Heart left ventricle (tissue), 16 donors: Measurements from ENCODE around the gene MANEAL. TPM values are rescaled to one million over a fixed set of nuclear protein-coding genes. Genes with fewer than 3 reads are reported as not detected.
A peak's percentile ranks its signal among the peaks of the same experiment; 100 is the strongest.

ENCODE experiments used
- ATAC-seq, 4 donors: fragments of 200-7000 bp; cut with Tn5 transposase; one replicate each; pipeline ENCODE4 v1.9.1; 2020 to 2022; ENCODE audit warnings: moderate library complexity in 4 of 4, mild to moderate bottlenecking in 3 of 4, moderate number of reproducible peaks in 1 of 4
- DNase-seq, 5 donors: peaks; one replicate each; pipeline ENCODE4 v3.0.0-alpha.2; 2020
- H3K27ac ChIP-seq, 12 donors: fragments of 200-600 bp; sonication (generic) in 4 of 12; one replicate each; pipeline versions ENCODE4 v1.5.0 to v1.8.0; 2016 to 2022; ENCODE audit warnings: mild to moderate bottlenecking in 2 of 12
- H3K27me3 ChIP-seq, 9 donors: fragments of 200-600 bp; sonication (generic) in 2 of 9; one replicate each; pipeline versions ENCODE4 v1.5.1 to v1.8.0; 2016 to 2022; ENCODE audit warnings: mild to moderate bottlenecking in 3 of 9
- H3K36me3 ChIP-seq, 9 donors: fragments of 200-600 bp; sonication (generic) in 2 of 9; one replicate each; pipeline versions ENCODE4 v1.5.0 to v1.8.0; 2018 to 2022; ENCODE audit warnings: mild to moderate bottlenecking in 2 of 9
- H3K4me1 ChIP-seq, 12 donors: fragments of 200-600 bp; sonication (generic) in 4 of 12; one replicate each; pipeline versions ENCODE4 v1.5.0 to v1.8.0; 2016 to 2022; ENCODE audit warnings: mild to moderate bottlenecking in 3 of 12
- H3K4me3 ChIP-seq, 12 donors: fragments of 200-600 bp; sonication (generic) in 4 of 12; one replicate each; pipeline versions ENCODE4 v1.5.0 to v1.8.0; 2017 to 2022; ENCODE audit warnings: mild to moderate bottlenecking in 9 of 12, moderate library complexity in 4 of 12
- H3K9me3 ChIP-seq, 12 donors: fragments of 200-600 bp; sonication (generic) in 4 of 12; one replicate each; pipeline versions ENCODE4 v1.5.0 to v1.8.0; 2016 to 2022; ENCODE audit warnings: mild to moderate bottlenecking in 1 of 12
- CTCF ChIP-seq, 12 donors: fragments of 200-600 bp; sonication (generic) in 4 of 12; IDR thresholded peaks; one replicate each; pipeline versions ENCODE4 v1.5.0 to v1.8.0; 2018 to 2022; ENCODE audit warnings: antibody characterized with exemption in 12 of 12, mild to moderate bottlenecking in 5 of 12
- POLR2A ChIP-seq, 2 donors: fragments of 450-650 bp; IDR thresholded peaks; one replicate each; pipeline ENCODE4 v1.6.1; 2017; ENCODE audit warnings: antibody characterized with exemption in 2 of 2, mild to moderate bottlenecking in 2 of 2, moderate library complexity in 2 of 2
- WGBS, 4 donors: extraction: QIAGEN DNeasy Blood & Tissue Kit in 2 of 4; methylation state at CpG; one replicate each; pipeline versions ENCODE4 v1.1.5 to v1.1.7; 2013 to 2018; 5-methylcytosine and 5-hydroxymethylcytosine counted together
- intact Hi-C, 10 donors: fragments of 100-400 bp; cut with DNase I; formaldehyde crosslinking; loops; one replicate each; pipeline versions ENCODE4 v1.11.1 to v1.14.2; 2022
- long read RNA-seq, 3 donors: library from polyadenylated mRNA; unstranded; transcript quantifications; one replicate each; pipeline ENCODE4 v2.0.0, GENCODE V29; 2020 to 2021
- polyA plus RNA-seq, 2 donors: library from polyadenylated mRNA; stranded (reverse); fragments of 200-250 nt; gene quantifications; one replicate each; pipeline ENCODE4 v1.2.3, GENCODE V29; 2013
- total RNA-seq, 9 donors: library from RNA; depleted of rRNA in 2 of 9; stranded (reverse); fragments of >200 nt in 2 of 9; fragmentation: NEBNext Ultra II Directional in 3 of 9; extraction: Animal tissue kit (Norgen Biotek cat#: 25700) in 3 of 9; gene quantifications; one replicate each; pipeline versions ENCODE4 v1.1.0 to v1.2.4, GENCODE V29; 2016 to 2023
- donor health status: ischemic (EF 13 %, LVEDD 7.1; RV severe dilation, severe dysfunction).
- donor health status: healthy with polysubstance abuse.
- donor health status: DM: no; HTN: yes; CAD: no.
- donor health status: DM: no; HTN: no; CAD: no.
- donor health status: ischemic (EF 25% LVEDD 6.9; RV normal size, moderate dysfunction).
- donor health status: ischemic (EF 25% LVEDD 5.7; RV mildly dilated, moderate dysfunction).
- donor health status: healthy.
- donor health status: DM: yes; HTN: yes; CAD: no.
- donor health status: ischemic (EF 35%, LVEDD 5.7; RV mildly dilated, moderate dysfunction).
- donor health status: nonischemic (EF 11% LVEDD 7.7; RV severe dilation, severe dysfunction).
- donor health status: DM: yes; HTN: yes; CAD: no.
- donor health status: PGD.
- donor health status: ischemic (EF 29% LVEDD 5.4; RV normal size, mild dysfunction).
- donor health status: nonischemic (EF 23%, LVEDD 6.1; RV moderate dilation, normal function).

MANEAL gene
- 1 to 10 TPM in 5 of 9 donors, under 1 TPM in 4; 0.63 to 2.9 (median 1.1) TPM for total RNA-seq
- under 1 TPM; 0.53 to 0.97 TPM for polyA plus RNA-seq
- long read RNA-seq, donor 1, partial matches to known transcripts = 0 of 1 reads
- long read RNA-seq, donor 1, other reads (novel, unspliced or antisense) = 0 of 1 reads
- long read RNA-seq, donor 2 = 0 reads
- long read RNA-seq, donor 3, partial matches to known transcripts = 0 of 2 reads
- long read RNA-seq, donor 3, other reads (novel, unspliced or antisense) = 1 of 2 reads

GRCh38 chr1:37793773-37794371, at the start of gene MANEAL:
Gene MANEAL (plus strand): TSS chr1:37793847. CDS start chr1:37794183, 336 bp downstream.
- ATAC-seq (peak; percentile 45 to 90 (median 82)), DNase-seq (peak; percentile 33 to 67 (median 42))
- Histone ChIP-seq H3K9me3 (no peaks in the 10 kb centered on the region), H3K27me3 (peaks cover 0 to 18% (median under 1%) of the 10 kb centered on the region in 9 donors), H3K4me3 (peak within 1 kb of the TSS; percentile 25 to 76 (median 58)), H3K27ac (no peak within 1 kb of the TSS), H3K4me1 (peaks cover 0 to 20% (median 13%) of the 10 kb centered on the region in 12 donors), H3K36me3 (no peaks in the 10 kb centered on the region)
- WGBS, 4 donors = 0 to 1% (median 0%) methylated on average over 14 to 82 of the region's 82 CpGs
- TF ChIP-seq POLR2A (IDR thresholded peaks at IDR 0.05) (no peak), CTCF (IDR thresholded peaks at IDR 0.05) (no peak)
- intact Hi-C loops = loop anchor here in 1 of 10 donors (10.0 kb wide), 1 partner anchor 99 kb away; the partner anchor contains the start of gene CDCA8

GRCh38 chr1:37746806-37747205, 46.8 kb upstream of the MANEAL start:
- ATAC-seq (no peak), DNase-seq (no peak)
- Histone ChIP-seq H3K27ac (no peak overlapping the region), H3K9me3 (peaks cover 0 to 12% (median 0%) of the 10 kb centered on the region in 12 donors), H3K36me3 (no peaks in the 10 kb centered on the region), H3K27me3 (peaks cover 3 to 74% (median 20%) of the 10 kb centered on the region in 9 donors), H3K4me3 (no peak overlapping the region), H3K4me1 (no peaks in the 10 kb centered on the region)
- TF ChIP-seq CTCF (IDR thresholded peaks at IDR 0.05) (no peak), POLR2A (IDR thresholded peaks at IDR 0.05) (no peak)
- WGBS, 4 donors = 92 to 94% (median 93%) methylated on average over 3 of the region's 3 CpGs
- intact Hi-C loops = no loop called here

- 91 to 98% (median 95%) methylated on average over 1 of the region's 1 CpG for WGBS, 4 donors
- intact Hi-C loops = no loop called here
These were observed 45.1 kb upstream of the MANEAL start for GRCh38 chr1:37748565-37748964.

More at GRCh38 chr1:37748565-37748964, 45.1 kb upstream of the MANEAL start:
- no peak for TF ChIP-seq POLR2A (IDR thresholded peaks at IDR 0.05)
- no peak for TF ChIP-seq CTCF (IDR thresholded peaks at IDR 0.05)
- H3K4me3 ChIP-seq = no peak overlapping the region
- H3K36me3 ChIP-seq = no peaks in the 10 kb centered on the region
- DNase-seq (no peak), ATAC-seq (no peak)
- H3K27me3 ChIP-seq = peaks cover 3 to 79% (median 30%) of the 10 kb centered on the region in 9 donors
- H3K27ac ChIP-seq = no peak overlapping the region
- H3K4me1 ChIP-seq = peaks cover 0 to 12% (median 0%) of the 10 kb centered on the region in 12 donors
- peaks cover 0 to 12% (median 0%) of the 10 kb centered on the region in 12 donors for H3K9me3 ChIP-seq
